KOPT-K1 (cell line): ENCODE measurements around the gene CES5A.
"Not testable (repeated sequence)": the region's sequence is repeated elsewhere in the genome, so short reads cannot be mapped to it uniquely, and the experiment has no call there.

Experiments
- H3K27ac ChIP-seq: fragments of 200-600 bp; sonication (generic); 2 replicates; pipeline ENCODE4 v1.5.1; 2016; ENCODE audit warnings: antibody characterized with exemption, mild to moderate bottlenecking, low read depth, low read length; ENCODE audit not compliant: poor library complexity, severe bottlenecking
- H3K36me3 ChIP-seq: fragments of 200-600 bp; sonication (generic); 2 replicates; pipeline ENCODE4 v1.5.1; 2017; ENCODE audit warnings: antibody characterized with exemption, mild to moderate bottlenecking, low read length, moderate library complexity; ENCODE audit not compliant: insufficient read depth
- H3K9me3 ChIP-seq: fragments of 200-600 bp; sonication (generic); 2 replicates; pipeline ENCODE4 v1.5.1; 2017; ENCODE audit warnings: antibody characterized with exemption, low read length, mild to moderate bottlenecking; ENCODE audit not compliant: insufficient read depth, poor library complexity, severe bottlenecking

Gene CES5A

DNA sequence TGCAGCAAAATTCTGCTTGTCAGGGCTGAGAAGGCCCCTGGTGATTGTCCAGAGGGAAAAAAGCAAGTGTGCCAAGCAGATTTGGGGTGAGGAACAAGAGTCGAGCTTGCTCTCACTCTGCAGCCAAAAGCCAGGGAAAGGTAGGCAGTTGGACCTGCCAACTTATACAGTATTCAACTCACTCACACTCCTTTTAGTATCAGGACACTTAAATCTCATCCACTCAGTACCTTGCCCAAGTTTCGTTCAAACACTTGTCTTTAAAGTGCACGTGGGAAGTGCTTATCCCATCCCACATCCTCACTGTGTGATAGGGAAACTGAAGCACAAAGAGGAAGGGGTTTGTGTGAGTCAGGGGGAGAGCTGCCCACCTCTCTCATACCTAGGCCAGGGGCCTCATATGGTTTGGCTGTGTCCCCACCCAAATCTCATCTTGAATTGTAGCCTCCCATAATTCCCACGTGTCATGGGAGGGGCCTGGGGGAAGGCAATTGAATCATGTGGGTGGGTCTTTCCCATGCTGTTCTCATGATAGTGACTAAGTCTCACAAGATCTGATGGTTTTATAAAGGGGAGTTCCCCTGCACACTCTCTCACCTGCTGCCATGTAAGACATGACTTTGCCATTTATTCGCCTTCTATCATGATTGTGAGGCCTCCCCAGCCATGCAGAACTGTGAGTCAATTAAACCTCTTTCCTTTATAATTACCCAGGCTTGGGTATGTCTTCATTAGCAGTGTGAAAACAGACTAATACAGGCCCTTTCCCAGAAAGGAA lies 25.6 kb upstream of the CES5A start:
- H3K27ac ChIP-seq = no peak overlapping the region
- no peaks in the 10 kb centered on the region for H3K36me3 ChIP-seq
- peaks cover 18% of the 10 kb centered on the region for H3K9me3 ChIP-seq

DNA sequence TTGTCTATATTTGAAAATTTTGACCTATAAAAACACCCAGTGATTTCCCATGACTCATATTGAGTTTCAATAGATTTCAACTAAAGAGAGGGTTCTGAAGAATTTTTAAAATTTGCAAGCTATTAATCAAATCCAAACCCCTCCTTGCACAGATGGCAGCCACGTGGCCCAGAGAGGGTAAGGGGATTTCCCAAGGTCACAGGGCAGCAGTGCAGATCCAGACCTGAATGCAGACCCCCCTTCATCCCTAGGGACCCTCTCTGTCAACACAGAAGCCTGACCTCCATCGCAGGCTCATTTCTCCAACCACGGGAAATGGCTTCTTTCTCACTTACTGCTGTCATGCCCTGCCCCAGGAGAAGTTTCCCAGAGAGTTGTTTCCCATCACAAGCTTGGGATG lies 24.7 kb upstream of the CES5A start:
- no peaks in the 10 kb centered on the region for H3K36me3 ChIP-seq
- no peak overlapping the region for H3K27ac ChIP-seq
- peaks cover 18% of the 10 kb centered on the region for H3K9me3 ChIP-seq

DNA sequence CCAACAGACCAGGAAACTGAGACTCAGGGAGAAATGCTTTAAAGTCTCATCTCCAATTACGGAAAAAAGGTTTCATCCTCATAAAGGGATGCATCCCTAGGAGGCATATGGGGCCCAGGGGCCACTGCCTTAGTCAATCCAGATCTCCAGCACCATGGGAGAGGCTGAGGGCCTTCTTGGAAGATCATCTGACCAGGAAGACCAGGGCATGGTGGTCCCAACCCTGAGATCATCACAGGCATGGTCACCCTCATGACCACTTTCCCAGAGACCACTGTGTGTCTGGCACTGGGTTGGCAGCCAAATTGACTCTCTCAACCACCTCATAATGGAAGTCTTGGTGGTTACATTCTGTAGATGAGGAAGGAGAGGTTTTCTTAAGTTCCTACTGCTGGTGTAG lies 23.4 kb upstream of the CES5A start:
- Histone ChIP-seq H3K36me3 (no peaks in the 10 kb centered on the region), H3K9me3 (peaks cover 10% of the 10 kb centered on the region), H3K27ac (no peak overlapping the region)

DNA sequence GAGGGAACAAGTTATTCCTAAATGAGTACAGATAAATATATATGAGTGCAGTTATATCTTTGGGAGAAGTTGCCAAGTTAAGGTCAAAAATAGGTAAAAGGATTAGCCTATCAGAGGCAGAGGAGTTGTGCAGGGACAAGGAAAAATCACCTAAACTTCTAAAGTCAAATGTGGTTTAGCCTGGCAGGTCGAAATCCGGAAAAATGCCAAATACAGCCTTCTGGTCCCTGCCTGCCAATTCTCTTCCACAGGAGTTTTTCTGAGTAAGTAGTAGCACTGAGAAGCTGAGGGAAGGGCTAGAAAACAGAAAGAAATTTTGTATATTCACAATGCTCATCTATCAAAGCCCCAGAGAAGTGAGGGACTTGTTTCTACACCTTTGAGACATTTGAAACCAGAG lies 17.6 kb upstream of the CES5A start:
- H3K27ac ChIP-seq = no peak overlapping the region
- H3K36me3 ChIP-seq = no peaks in the 10 kb centered on the region
- H3K9me3 ChIP-seq = peaks cover 21% of the 10 kb centered on the region

DNA sequence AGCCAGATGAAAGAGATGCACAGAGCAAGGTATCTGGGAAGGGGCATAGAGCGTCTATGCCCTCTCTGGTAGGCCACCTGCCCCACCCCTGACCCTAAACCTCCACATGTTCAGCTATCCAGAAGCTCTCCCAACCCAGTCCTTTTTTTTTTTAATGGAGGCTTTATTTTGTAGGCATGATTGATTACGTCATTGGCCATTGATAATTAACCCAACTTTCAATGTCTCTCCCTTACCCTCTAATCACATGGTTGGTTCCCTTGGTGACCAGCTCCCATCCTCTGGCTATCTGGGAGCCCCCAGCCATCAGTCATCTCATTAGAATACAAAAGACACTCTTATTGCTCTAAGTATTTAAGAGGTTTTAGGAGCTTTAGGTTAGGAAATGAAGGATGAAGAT lies 14.3 kb upstream of the CES5A start:
- Histone ChIP-seq H3K36me3 (no peaks in the 10 kb centered on the region), H3K27ac (no peak overlapping the region), H3K9me3 (peaks cover 16% of the 10 kb centered on the region)

DNA sequence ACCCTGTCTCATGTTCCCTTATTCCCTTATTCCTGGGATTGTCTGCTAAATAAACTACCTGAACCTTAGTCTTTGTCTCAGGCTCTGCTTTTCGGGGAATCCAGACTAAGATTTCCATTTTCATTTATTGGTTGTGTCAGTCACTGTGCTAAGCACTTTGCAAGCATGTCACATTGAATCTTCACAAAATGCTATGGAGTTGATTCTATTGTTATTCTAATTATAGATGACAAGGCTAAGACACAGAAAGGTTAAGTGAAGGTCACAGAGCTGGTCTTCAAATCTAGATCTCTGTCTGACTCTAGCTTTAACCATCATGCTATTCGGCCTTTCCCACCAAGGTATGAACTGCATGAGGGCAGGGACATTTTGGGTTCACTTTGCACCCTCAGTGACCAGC lies 13.4 kb upstream of the CES5A start:
- no peak overlapping the region for H3K27ac ChIP-seq
- H3K36me3 ChIP-seq = no peaks in the 10 kb centered on the region
- H3K9me3 ChIP-seq = peaks cover 15% of the 10 kb centered on the region

DNA sequence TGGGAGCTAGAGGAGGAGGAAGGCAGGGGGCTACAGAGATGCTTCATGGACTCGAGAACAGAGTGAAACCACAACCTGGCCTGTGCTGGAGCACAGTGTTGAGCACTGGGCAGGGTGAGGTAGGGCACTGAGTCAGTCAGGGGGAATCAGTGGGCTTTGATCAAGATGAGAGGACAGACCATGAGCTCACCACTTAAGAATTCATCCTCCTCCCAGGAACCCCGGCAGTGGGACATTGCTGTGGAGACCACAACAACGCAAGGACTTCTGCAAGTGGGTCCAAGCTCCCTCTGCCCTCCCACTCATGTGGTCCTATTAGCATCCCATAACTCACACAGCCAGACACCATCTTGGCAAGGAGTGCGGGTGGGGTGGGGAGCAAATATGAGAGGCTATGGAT lies 1.7 kb upstream of the CES5A start:
- Histone ChIP-seq H3K27ac (no peak overlapping the region), H3K9me3 (no peaks in the 10 kb centered on the region), H3K36me3 (no peaks in the 10 kb centered on the region)

DNA sequence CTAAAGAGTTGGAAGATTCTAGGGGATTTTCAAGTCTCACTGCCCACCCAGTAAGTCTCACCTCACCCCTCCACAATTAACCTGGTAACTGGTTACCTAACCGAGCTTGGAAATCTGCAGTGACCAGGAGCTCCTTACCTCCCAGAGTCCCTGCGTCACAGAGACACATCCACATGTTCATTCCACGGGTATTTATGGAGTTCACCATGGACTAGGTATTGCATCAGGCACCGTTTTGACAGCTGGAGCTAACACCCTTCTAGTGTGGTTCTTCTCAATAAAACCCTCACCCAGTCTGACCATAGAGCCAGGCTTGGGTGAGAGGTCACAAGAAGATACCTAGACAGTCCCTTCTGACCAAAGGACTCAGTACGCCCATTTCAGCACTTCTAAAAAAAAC lies 2.1 kb downstream of the CES5A start:
- Histone ChIP-seq H3K36me3 (no peaks in the 10 kb centered on the region), H3K27ac (no peak overlapping the region), H3K9me3 (no peaks in the 10 kb centered on the region)

DNA sequence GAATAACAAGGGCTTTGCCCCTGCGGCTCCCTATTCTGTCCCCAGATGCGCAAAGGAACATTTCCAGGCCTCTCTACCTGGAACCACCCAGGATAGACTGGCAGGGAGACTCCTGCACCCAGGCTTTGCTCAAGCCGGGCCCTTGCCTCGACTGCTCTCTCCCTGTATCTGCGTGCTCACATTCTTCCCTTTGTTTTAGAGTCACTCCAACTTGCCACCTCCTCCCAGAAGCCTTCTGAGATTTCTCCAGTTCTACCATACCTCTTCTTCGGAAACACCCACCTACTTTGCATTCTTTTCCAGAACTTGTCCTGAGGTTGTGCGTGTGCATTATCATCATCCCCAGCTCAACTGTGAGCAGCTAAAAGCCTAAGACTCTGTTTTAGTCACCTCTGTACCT lies 3.0 kb downstream of the CES5A start:
- no peak overlapping the region for H3K27ac ChIP-seq
- H3K36me3 ChIP-seq = no peaks in the 10 kb centered on the region

DNA sequence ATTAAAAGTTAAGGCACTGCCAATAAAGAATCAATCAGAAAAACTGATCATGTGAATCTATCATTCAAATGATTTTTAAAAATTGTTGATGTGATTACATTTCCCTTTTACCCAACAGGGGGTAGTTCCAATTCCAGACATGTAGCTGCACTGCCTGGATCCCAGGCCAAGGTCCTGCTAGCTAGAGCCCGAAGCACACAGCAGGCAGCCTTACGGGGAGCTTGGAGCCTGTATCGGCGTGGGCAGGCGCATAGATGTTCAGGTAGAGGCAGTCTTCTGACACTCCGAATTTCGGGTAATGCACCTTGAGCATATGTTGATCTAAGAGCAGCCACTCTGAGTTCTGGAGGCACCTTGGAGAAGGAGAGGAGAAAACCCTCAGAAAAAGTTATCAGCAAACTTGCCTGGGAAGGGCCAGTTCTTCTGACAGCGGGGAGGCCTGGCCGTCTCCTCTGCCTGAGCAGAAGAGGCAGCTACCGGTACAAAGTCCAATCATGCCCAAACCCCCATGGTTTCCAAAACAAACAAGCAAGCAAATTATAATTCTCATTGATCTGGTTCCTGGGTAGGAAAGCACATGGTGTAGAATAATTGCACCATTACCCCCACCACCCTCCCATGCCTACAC lies 3.6 kb downstream of the CES5A start:
- H3K9me3 ChIP-seq = no peaks in the 10 kb centered on the region
- no peak overlapping the region for H3K27ac ChIP-seq
- no peaks in the 10 kb centered on the region for H3K36me3 ChIP-seq

More for the DNA sequence above, 3.0 kb downstream of the CES5A start:
- no peaks in the 10 kb centered on the region for H3K9me3 ChIP-seq

DNA sequence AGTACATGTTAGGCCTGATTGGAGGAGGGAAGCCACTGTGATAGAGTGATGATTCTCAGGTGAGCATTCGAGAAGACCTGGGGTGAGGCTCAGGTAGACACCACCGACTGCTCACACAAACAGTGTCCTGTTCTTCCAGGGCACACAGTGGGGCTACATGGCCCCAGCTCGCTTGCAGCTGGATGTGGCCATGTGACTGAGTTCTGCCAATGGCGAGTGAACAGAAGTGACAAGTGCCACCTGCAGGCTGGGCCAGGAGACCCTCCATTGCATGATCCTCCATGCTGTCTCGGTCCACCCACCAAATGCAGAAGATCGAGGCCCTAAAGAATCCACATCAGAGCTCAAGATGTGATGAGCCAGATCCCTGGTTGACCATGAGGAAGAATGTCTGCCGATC lies 6.2 kb downstream of the CES5A start:
- Histone ChIP-seq H3K9me3 (no peaks in the 10 kb centered on the region), H3K36me3 (no peaks in the 10 kb centered on the region), H3K27ac (no peak overlapping the region)

DNA sequence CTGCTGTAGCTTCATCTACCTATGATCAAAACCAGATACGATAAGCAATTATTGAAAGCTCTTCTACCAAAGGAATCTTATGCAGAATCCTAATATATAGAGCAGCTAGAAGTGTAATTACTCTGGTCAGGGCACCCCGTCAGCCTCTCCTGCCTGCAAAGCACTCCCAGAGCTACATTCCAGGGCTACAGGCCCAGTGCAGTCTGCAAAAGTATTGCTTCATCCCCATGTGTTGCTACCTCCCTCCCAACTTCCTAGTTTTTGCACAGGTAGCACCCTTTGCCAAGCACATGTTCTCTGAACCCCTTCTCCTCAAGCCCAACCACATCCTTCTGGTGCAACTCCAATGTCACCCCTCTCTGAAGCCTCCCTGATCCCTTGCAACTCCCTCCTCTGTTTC lies 7.0 kb downstream of the CES5A start:
- Histone ChIP-seq H3K9me3 (no peaks in the 10 kb centered on the region), H3K27ac (no peak overlapping the region), H3K36me3 (no peaks in the 10 kb centered on the region)

DNA sequence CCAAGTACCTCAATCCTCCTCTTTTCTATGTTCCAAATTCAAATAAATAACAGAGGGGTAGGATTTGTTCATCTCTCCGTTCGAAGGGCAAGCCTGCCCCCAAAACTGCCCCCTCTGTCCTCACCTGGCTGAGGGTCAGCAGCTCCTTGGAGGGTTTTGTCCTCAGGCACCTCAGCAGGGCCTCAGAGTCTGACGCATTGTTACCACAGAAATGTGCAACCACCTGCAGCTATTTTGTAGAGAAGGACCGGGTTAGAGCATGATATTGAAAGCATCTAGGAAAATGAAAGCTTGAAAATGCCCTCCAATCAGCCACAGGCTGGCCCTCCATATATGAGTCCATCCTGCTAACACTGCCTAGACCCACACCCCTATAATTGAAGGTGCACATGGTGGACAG lies 13.9 kb downstream of the CES5A start:
- Histone ChIP-seq H3K9me3 (no peaks in the 10 kb centered on the region), H3K36me3 (no peaks in the 10 kb centered on the region), H3K27ac (no peak overlapping the region)

DNA sequence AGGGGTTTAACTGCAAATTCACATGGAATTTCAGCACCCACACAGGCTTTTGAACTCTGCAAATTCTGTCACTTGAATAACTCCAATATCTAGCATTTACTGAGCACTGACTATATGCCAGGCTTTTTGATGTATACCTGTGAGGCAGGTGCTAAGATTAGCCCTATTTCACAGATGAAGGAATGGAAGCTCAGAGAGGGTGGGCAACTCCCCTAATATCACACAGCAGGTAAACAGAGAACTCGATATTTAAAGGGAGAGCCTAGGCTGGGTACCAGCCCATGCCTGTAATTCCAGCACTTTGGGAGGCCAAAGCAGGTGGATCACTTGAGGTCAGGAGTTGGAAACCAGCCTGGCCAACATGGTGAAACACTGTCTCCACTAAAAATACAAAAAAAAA lies 17.5 kb downstream of the CES5A start:
- H3K36me3 ChIP-seq, H3K9me3 ChIP-seq, H3K27ac ChIP-seq: not testable (repeated sequence)

DNA sequence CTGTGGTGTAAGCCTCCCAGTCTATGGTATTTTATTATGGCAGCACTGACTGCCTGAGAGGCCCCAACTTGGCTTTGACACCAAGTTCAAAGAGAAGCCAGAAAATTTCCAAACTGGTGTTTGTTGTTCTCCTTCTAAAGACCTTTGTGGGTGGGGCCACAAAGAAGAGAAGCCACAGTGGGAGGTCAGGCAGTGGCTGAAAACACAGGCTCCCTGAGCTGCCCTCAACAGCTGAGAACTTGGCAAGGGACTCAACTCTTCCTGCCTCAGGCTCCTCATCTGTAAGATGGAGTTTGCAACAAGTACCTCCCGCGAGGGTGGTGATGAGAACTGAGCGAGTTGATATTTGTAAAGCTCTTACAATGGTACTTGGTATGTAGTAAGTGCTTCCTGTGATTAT lies 18.2 kb downstream of the CES5A start:
- no peaks in the 10 kb centered on the region for H3K9me3 ChIP-seq
- no peaks in the 10 kb centered on the region for H3K36me3 ChIP-seq
- no peak overlapping the region for H3K27ac ChIP-seq

DNA sequence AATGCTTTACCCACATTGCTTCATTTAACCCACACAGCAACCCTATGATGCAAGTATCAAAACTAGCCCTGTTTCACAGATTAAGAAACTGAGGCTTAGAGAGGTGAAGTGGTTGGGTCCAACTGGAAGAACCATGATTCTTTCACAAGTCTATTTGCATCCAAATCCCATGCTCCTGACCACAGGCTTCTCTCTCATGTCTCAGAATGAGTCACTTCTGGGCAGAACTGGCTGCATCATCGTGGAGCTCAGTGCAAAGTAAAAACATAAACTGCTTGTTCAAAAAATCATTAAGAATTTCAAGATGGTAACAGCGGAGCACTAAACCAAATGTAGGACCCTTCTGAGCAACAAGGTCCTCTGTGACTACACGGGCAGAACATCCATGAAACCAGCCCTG lies 22.1 kb downstream of the CES5A start:
- no peaks in the 10 kb centered on the region for H3K9me3 ChIP-seq
- no peaks in the 10 kb centered on the region for H3K36me3 ChIP-seq
- no peak overlapping the region for H3K27ac ChIP-seq
